ENCODE data around the gene FAM221B.

FAM221B gene

DNA sequence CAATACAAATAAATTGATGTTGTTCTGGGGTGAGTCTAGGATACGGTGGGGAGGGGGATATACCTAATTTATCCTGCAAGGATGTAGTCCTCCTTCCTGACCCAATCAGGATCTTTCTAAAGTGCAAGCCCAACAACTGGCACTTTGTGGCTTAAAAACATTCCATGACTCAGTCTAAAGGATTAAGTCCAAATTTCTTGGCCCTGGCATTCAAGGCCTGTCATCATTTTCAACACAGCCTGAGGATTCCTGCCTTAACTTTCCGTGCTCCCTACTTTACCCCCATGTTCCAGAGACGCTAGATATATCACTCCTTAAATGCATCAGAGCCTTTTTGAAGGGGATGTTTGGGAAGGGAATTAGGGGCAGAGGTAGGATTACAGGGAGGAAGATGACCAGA, 1.0 kb downstream of the FAM221B start:
- Histone ChIP-seq H3K9ac (ENCODE audit: low read length in 5 of 5) (no peak overlapping the region), H3K4me3 (ENCODE audit: low read depth in 1 of 5, low read length in 5 of 5) (no peak overlapping the region), H3K9me3 (ENCODE audit: control insufficient read depth in 5 of 5, low read length in 5 of 5) (no peaks in the 10 kb centered on the region), H3K27me3 (ENCODE audit: control insufficient read depth in 5 of 5, insufficient read depth in 4 of 5, low read length in 5 of 5) (no peaks in the 10 kb centered on the region), H3K27ac (ENCODE audit: low read depth, low read length) (no peak overlapping the region), H3K36me3 (ENCODE audit: control insufficient read depth in 5 of 5, insufficient read depth in 5 of 5, low read length in 5 of 5) (no peaks in the 10 kb centered on the region), H3K4me1 (ENCODE audit: control insufficient read depth in 5 of 5, insufficient read depth in 5 of 5, low read length in 5 of 5) (peaks cover 4 to 27% (median 20%) of the 10 kb centered on the region in 5 donors)

DNA sequence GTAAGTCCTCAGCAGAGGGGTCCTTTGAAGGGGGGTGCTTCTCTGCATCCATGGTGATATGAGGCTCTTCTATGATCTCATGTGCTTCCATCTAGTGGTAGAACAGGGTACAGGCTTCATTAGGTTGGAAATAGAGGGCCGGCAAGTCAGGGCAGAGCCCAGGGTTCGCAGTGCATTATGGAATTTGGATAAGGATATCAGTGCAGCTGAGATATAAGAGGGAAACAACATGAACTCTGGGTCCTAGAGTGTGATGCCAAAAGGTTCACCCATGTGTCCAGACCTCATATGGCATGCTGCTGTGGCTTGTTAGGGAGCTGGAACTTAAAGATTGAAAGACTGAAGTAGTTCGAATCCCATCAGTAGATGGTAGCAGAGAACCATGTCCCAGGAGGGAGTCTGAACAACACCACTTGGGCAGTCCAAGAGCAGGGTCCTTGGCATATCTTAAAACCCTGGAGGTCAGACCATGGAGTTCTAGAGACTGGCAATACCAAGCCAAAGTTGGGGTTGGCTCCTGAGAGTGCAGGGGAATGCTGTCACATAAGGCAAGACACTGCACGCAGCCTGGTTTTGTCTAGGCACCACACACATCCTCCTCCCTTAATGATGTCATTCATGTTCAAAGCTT, 2.3 kb downstream of the FAM221B start:
- no peak overlapping the region for H3K9ac ChIP-seq (ENCODE audit: low read length in 5 of 5)

DNA sequence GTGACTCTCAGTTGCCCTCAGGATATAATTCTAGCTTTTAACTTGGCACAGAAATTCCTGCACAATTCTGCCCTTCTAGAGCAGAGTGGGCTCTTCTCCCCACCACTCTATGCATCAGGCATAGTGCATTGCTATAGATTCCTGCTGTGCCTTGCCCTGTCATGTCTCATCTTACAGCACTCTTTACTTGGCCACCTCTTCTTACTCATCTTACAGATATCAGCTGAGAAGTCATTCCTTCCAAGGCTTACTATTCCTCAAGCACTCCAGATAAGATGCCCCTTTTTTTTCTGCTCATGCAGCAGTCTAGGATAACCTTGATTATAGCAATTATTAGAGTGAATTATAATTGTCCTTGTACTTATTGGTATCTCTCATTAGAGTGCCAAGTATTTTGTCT, 5.6 kb downstream of the FAM221B start:
- Histone ChIP-seq H3K9me3 (ENCODE audit: control insufficient read depth in 5 of 5, low read length in 5 of 5) (no peaks in the 10 kb centered on the region), H3K27ac (ENCODE audit: low read depth, low read length) (no peak overlapping the region), H3K4me3 (ENCODE audit: low read depth in 1 of 5, low read length in 5 of 5) (no peak overlapping the region), H3K27me3 (ENCODE audit: control insufficient read depth in 5 of 5, insufficient read depth in 4 of 5, low read length in 5 of 5) (no peaks in the 10 kb centered on the region), H3K9ac (ENCODE audit: low read length in 5 of 5) (no peak overlapping the region), H3K4me1 (ENCODE audit: control insufficient read depth in 5 of 5, insufficient read depth in 5 of 5, low read length in 5 of 5) (peaks cover 0 to 5% (median 3%) of the 10 kb centered on the region in 5 donors), H3K36me3 (ENCODE audit: control insufficient read depth in 5 of 5, insufficient read depth in 5 of 5, low read length in 5 of 5) (no peaks in the 10 kb centered on the region)

More for the DNA sequence above, 2.3 kb downstream of the FAM221B start:
- no peak overlapping the region for H3K27ac ChIP-seq (ENCODE audit: low read depth, low read length)
- H3K36me3 ChIP-seq (ENCODE audit: control insufficient read depth in 5 of 5, insufficient read depth in 5 of 5, low read length in 5 of 5): no peaks in the 10 kb centered on the region
- H3K9me3 ChIP-seq (ENCODE audit: control insufficient read depth in 5 of 5, low read length in 5 of 5): no peaks in the 10 kb centered on the region
- H3K27me3 ChIP-seq (ENCODE audit: control insufficient read depth in 5 of 5, insufficient read depth in 4 of 5, low read length in 5 of 5): no peaks in the 10 kb centered on the region
- no peak overlapping the region for H3K4me3 ChIP-seq (ENCODE audit: low read depth in 1 of 5, low read length in 5 of 5)
- peaks cover 4 to 25% (median 20%) of the 10 kb centered on the region in 5 donors for H3K4me1 ChIP-seq (ENCODE audit: control insufficient read depth in 5 of 5, insufficient read depth in 5 of 5, low read length in 5 of 5)

DNA sequence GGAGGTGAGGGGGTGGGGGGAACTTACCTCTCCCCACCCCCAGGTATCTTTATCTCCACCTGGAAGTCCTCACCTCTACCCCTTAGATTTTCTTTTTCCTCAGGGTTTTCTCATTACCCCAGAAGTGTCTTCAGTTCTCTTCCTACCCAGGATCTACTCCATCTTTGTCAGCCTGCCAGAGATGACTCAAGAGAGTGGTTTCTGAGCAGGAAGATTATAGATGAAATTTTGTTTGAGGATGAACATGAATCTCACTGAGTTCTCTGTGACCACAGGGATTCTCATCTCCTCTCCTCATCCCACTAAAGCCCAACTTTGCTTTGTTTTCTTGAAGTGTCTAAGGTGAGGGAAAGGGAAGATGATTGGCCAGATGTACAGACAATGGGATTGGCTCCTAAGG, 8.5 kb downstream of the FAM221B start:
- Histone ChIP-seq H3K27ac (ENCODE audit: low read depth, low read length) (no peak overlapping the region), H3K9me3 (ENCODE audit: control insufficient read depth in 5 of 5, low read length in 5 of 5) (peaks cover 0 to under 1% (median 0%) of the 10 kb centered on the region in 5 donors), H3K9ac (ENCODE audit: low read length in 5 of 5) (no peak overlapping the region), H3K4me1 (ENCODE audit: control insufficient read depth in 5 of 5, insufficient read depth in 5 of 5, low read length in 5 of 5) (peaks cover 0 to 6% (median 4%) of the 10 kb centered on the region in 5 donors), H3K36me3 (ENCODE audit: control insufficient read depth in 5 of 5, insufficient read depth in 5 of 5, low read length in 5 of 5) (no peaks in the 10 kb centered on the region), H3K27me3 (ENCODE audit: control insufficient read depth in 5 of 5, insufficient read depth in 4 of 5, low read length in 5 of 5) (peaks cover 0 to 2% (median 0%) of the 10 kb centered on the region in 5 donors), H3K4me3 (ENCODE audit: low read depth in 1 of 5, low read length in 5 of 5) (no peak overlapping the region)

DNA sequence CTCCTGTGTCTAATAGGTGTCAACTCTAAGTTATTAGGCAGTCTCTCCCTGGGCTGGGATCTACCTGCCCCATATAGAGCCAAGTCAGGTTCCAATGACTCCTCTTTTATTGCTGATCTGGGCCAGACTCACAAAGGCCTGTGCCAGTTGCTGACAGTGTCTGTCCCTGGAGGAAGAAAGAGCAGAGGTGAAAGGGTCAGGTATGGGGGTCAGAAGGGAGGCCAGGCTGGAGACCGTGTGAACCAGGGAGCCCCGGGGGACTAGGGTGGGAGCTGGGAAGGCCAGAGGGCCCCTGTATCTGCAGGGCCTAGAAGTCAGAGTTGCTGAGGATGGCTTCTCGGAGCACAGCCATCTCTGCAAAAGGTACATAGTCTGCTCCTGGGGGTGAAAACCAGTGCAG, 10.2 kb downstream of the FAM221B start:
- H3K27me3 ChIP-seq (ENCODE audit: control insufficient read depth in 5 of 5, insufficient read depth in 4 of 5, low read length in 5 of 5): peaks cover 0 to 5% (median 0%) of the 10 kb centered on the region in 5 donors
- H3K36me3 ChIP-seq (ENCODE audit: control insufficient read depth in 5 of 5, insufficient read depth in 5 of 5, low read length in 5 of 5): no peaks in the 10 kb centered on the region
- no peak overlapping the region for H3K9ac ChIP-seq (ENCODE audit: low read length in 5 of 5)
- peaks cover 13 to 18% (median 15%) of the 10 kb centered on the region in 5 donors for H3K4me1 ChIP-seq (ENCODE audit: control insufficient read depth in 5 of 5, insufficient read depth in 5 of 5, low read length in 5 of 5)
- no peak overlapping the region for H3K4me3 ChIP-seq (ENCODE audit: low read depth in 1 of 5, low read length in 5 of 5)
- peaks cover 0 to 2% (median 0%) of the 10 kb centered on the region in 5 donors for H3K9me3 ChIP-seq (ENCODE audit: control insufficient read depth in 5 of 5, low read length in 5 of 5)
- H3K27ac ChIP-seq (ENCODE audit: low read depth, low read length): no peak overlapping the region

DNA sequence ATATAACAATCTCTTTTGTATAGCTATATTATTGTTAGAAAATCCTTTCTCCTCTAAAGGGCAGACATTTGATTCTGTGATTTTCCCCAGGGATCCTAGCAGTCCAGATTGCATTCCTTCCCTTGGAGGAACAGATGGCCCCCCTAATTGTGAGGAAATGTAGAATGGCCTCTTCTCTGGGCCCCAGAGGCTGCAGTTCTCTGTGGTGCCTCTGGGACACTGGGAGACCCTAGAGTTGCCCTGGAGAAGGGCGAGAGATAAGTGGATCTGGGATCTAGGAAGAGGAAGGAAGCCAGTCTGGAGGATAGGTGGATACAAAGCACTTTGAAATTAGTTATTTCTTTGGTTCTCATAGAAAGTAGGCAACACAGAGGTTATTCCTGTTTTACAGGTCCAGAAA, 11.8 kb downstream of the FAM221B start:
- Histone ChIP-seq H3K4me1 (ENCODE audit: control insufficient read depth in 5 of 5, insufficient read depth in 5 of 5, low read length in 5 of 5) (peaks cover 14 to 34% (median 31%) of the 10 kb centered on the region in 5 donors), H3K4me3 (ENCODE audit: low read depth in 1 of 5, low read length in 5 of 5) (no peak overlapping the region), H3K9ac (ENCODE audit: low read length in 5 of 5) (no peak overlapping the region), H3K9me3 (ENCODE audit: control insufficient read depth in 5 of 5, low read length in 5 of 5) (peaks cover 0 to 2% (median 0%) of the 10 kb centered on the region in 5 donors), H3K27ac (ENCODE audit: low read depth, low read length) (no peak overlapping the region), H3K36me3 (ENCODE audit: control insufficient read depth in 5 of 5, insufficient read depth in 5 of 5, low read length in 5 of 5) (no peaks in the 10 kb centered on the region), H3K27me3 (ENCODE audit: control insufficient read depth in 5 of 5, insufficient read depth in 4 of 5, low read length in 5 of 5) (peaks cover 0 to 5% (median 0%) of the 10 kb centered on the region in 5 donors)

DNA sequence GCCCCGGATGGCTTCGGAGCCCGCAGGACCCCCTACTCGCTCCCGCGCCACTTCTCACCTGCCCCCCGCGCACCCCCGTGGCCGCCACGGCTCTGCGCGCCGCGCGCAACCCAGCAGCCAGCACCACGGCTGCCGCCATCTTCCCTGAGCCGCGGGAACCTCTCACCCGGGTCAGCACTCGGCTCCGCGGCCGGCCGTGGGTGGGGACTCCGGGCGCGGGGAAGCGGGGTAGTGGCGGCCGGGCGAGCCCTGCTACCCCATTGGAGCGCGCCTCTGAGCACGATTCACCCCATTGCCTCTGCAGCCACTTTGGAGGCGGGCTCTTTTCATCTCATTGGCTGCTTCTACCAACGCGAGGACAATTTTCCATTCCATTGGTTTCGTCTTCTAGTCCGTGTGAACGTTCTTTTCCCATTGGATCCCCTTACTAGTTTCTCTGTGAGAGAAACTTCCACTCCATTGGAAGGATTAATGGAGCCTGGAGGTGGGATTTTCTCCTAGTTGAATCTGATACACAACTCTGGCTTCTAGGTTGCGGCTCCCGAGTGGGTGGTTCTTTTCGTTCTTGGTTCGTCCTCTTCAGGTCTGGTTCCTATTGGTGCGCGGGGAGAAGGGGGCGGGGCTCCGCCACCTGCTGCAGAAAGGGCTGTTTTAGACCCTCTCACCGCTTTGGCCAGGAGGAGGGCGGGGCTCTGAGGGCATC, 13.5 kb downstream of the FAM221B start, which contains the start of gene HINT2:
Gene HINT2, minus strand, starts transcription at position 202 of the 703 bp plus-strand sequence. Its CDS starts 63 bp downstream, at position 139.
- H3K27me3 ChIP-seq (ENCODE audit: control insufficient read depth in 5 of 5, insufficient read depth in 4 of 5, low read length in 5 of 5): peaks cover 0 to 5% (median 0%) of the 10 kb centered on the region in 5 donors
- peak within 1 kb of the TSS; percentile 84 to 99 (median 94) for H3K9ac ChIP-seq (ENCODE audit: low read length in 5 of 5)

DNA sequence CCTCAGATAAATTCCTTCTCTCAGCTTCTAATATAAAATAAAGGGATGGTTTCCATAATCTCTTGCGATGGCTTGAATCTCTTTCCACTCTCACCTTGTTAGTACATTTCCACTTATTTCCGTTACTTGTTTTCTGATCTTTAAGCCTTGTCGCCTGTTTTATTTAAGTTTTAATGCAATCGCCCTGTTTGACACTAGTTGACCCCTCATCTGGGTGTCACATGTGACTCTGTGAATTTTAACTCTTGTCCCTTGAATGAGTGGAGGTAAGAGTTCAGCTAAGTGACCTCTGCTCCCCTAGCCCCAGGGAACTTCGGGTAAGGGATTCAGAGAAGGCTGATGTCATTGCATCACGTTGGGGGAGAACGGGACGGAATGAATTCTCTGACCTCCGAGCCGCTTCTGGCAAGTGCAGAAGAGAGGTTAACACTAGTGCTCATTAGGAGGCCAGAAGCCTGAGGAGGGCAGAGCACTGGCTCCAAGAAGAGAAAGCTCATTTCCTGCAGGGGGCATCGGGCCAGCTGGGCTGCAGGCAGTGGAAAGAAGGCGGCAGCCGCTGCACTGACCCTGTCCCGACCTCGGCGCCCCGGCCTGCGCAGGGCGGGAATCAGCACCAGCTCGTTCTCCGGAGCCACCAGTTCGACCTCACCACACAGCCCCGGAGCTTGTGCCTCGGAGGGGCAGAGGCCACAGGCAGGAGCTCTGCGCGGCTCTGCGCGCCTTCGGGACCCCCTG, 14.3 kb downstream of the FAM221B start:
- peaks cover 0 to 5% (median 0%) of the 10 kb centered on the region in 5 donors for H3K27me3 ChIP-seq (ENCODE audit: control insufficient read depth in 5 of 5, insufficient read depth in 4 of 5, low read length in 5 of 5)
- peak overlapping the region; percentile 75 to 89 (median 85) for H3K4me3 ChIP-seq (ENCODE audit: low read depth in 1 of 5, low read length in 5 of 5)
- peak overlapping the region; percentile 58 to 96 (median 87) for H3K9ac ChIP-seq (ENCODE audit: low read length in 5 of 5)
- peaks cover 0 to 9% (median 5%) of the 10 kb centered on the region in 5 donors for H3K36me3 ChIP-seq (ENCODE audit: control insufficient read depth in 5 of 5, insufficient read depth in 5 of 5, low read length in 5 of 5)
- H3K4me1 ChIP-seq (ENCODE audit: control insufficient read depth in 5 of 5, insufficient read depth in 5 of 5, low read length in 5 of 5): peaks cover 14 to 42% (median 39%) of the 10 kb centered on the region in 5 donors
- H3K27ac ChIP-seq (ENCODE audit: low read depth, low read length): peak overlapping the region; percentile 93
- H3K9me3 ChIP-seq (ENCODE audit: control insufficient read depth in 5 of 5, low read length in 5 of 5): peaks cover 0 to 2% (median 0%) of the 10 kb centered on the region in 5 donors

More for the DNA sequence above, 13.5 kb downstream of the FAM221B start, which contains the start of gene HINT2:
- peak within 1 kb of the TSS; percentile 75 to 89 (median 85) for H3K4me3 ChIP-seq (ENCODE audit: low read depth in 1 of 5, low read length in 5 of 5)
- H3K27ac ChIP-seq (ENCODE audit: low read depth, low read length): peak within 1 kb of the TSS; percentile 93
- H3K4me1 ChIP-seq (ENCODE audit: control insufficient read depth in 5 of 5, insufficient read depth in 5 of 5, low read length in 5 of 5): peaks cover 14 to 42% (median 39%) of the 10 kb centered on the region in 5 donors
- peaks cover 0 to 2% (median 0%) of the 10 kb centered on the region in 5 donors for H3K9me3 ChIP-seq (ENCODE audit: control insufficient read depth in 5 of 5, low read length in 5 of 5)
- H3K36me3 ChIP-seq (ENCODE audit: control insufficient read depth in 5 of 5, insufficient read depth in 5 of 5, low read length in 5 of 5): peaks cover 0 to 3% (median 1%) of the 10 kb centered on the region in 5 donors

DNA sequence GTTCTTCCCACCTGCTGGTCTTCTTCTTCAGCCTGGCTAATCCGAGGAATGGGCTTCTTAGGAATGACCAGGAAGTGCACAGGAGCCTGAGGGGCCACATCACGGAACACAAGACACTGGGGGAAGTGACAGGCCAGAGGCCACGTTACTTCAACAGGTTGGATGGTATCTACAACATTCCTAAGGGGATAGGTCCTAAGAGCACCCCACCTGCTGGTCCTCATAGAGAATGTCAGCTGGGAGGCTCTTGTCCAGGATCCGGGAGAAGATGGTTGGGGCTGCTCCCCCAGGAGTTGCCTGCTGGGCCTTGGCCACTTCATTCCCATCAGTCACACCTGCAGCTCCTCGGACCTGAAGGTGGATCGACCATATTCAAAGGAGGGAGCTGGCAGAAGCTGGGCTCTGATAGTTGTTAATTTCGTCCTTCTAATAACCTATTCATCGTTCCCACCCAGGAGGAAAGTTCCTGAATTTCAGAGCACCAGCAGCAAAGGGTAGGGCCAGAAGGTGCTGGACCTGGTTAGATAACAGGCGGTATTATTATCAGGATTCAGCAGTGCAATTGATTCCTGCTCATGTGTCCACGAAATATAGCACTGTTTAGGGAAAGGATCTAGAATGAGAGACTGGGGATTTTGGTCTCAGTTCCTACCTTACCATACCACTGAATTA, 15.0 kb downstream of the FAM221B start:
- peaks cover 0 to 16% (median 12%) of the 10 kb centered on the region in 5 donors for H3K36me3 ChIP-seq (ENCODE audit: control insufficient read depth in 5 of 5, insufficient read depth in 5 of 5, low read length in 5 of 5)
- peaks cover 14 to 42% (median 39%) of the 10 kb centered on the region in 5 donors for H3K4me1 ChIP-seq (ENCODE audit: control insufficient read depth in 5 of 5, insufficient read depth in 5 of 5, low read length in 5 of 5)
- H3K9me3 ChIP-seq (ENCODE audit: control insufficient read depth in 5 of 5, low read length in 5 of 5): peaks cover 0 to 2% (median 0%) of the 10 kb centered on the region in 5 donors
- peak overlapping the region; percentile 93 for H3K27ac ChIP-seq (ENCODE audit: low read depth, low read length)
- H3K4me3 ChIP-seq (ENCODE audit: low read depth in 1 of 5, low read length in 5 of 5): peak overlapping the region in 1 of 5 donors; percentile 87
- peaks cover 0 to 5% (median 0%) of the 10 kb centered on the region in 5 donors for H3K27me3 ChIP-seq (ENCODE audit: control insufficient read depth in 5 of 5, insufficient read depth in 4 of 5, low read length in 5 of 5)
- peak overlapping the region in 4 of 5 donors; percentile 41 to 94 (median 86) for H3K9ac ChIP-seq (ENCODE audit: low read length in 5 of 5)
